H9 (cell line): ENCODE measurements around the gene RBM3. TPM values are rescaled to one million over a fixed set of nuclear protein-coding genes. Genes with fewer than 3 reads are reported as not detected.

Experiments used
- DNase-seq: peaks from one replicate; pipeline ENCODE4 v3.0.0-alpha.2; 2017
- H2AFZ ChIP-seq: one replicate; pipeline ENCODE4 v1.6.1; 2013; ENCODE audit warnings: mild to moderate bottlenecking, low read length, control low read depth, moderate library complexity
- H2AK5ac ChIP-seq: 2 replicates; pipeline ENCODE4 v1.6.1; 2013; ENCODE audit warnings: low read length, control low read depth, mixed read lengths; ENCODE audit not compliant: insufficient read length
- H2BK120ac ChIP-seq: one replicate; pipeline ENCODE4 v1.6.1; 2013; ENCODE audit warnings: low read depth, mild to moderate bottlenecking, low read length, control low read depth, inconsistent platforms; ENCODE audit not compliant: poor library complexity, severe bottlenecking
- H2BK12ac ChIP-seq: 2 replicates; pipeline ENCODE4 v1.6.1; 2013; ENCODE audit warnings: low read length, control low read depth, mixed read lengths, low read depth; ENCODE audit not compliant: insufficient read length
- H2BK15ac ChIP-seq: 2 replicates; pipeline ENCODE4 v1.6.1; 2013; ENCODE audit warnings: low read depth, low read length, control low read depth
- H2BK20ac ChIP-seq: one replicate; pipeline ENCODE4 v1.6.1; 2013; ENCODE audit warnings: low read depth, mild to moderate bottlenecking, low read length, control low read depth, inconsistent platforms; ENCODE audit not compliant: poor library complexity, severe bottlenecking
- H2BK5ac ChIP-seq: 2 replicates; pipeline ENCODE4 v1.6.1; 2013; ENCODE audit warnings: low read length, control low read depth, mixed read lengths; ENCODE audit not compliant: insufficient read length
- H3K14ac ChIP-seq: 2 replicates; pipeline ENCODE4 v1.6.1; 2013; ENCODE audit warnings: low read length, control low read depth; ENCODE audit not compliant: insufficient read depth
- H3K18ac ChIP-seq: 2 replicates; pipeline ENCODE4 v1.6.1; 2013; ENCODE audit warnings: low read depth, mild to moderate bottlenecking, mixed read lengths, low read length, control low read depth; ENCODE audit not compliant: insufficient read length
- H3K23ac ChIP-seq: 2 replicates; pipeline ENCODE4 v1.6.1; 2013; ENCODE audit warnings: low read length, control low read depth, mixed read lengths, low read depth; ENCODE audit not compliant: insufficient read length
- H3K23me2 ChIP-seq: 2 replicates; pipeline ENCODE4 v1.6.1; 2013; ENCODE audit warnings: low read depth, mild to moderate bottlenecking, mixed read lengths, low read length, control low read depth; ENCODE audit not compliant: insufficient read length, poor library complexity, severe bottlenecking
- H3K27ac ChIP-seq: 2 replicates; pipeline ENCODE4 v1.5.1; 2013; ENCODE audit warnings: low read length, control low read depth, mixed read lengths, low read depth; ENCODE audit not compliant: insufficient read length
- H3K27me3 ChIP-seq: 2 replicates; pipeline ENCODE4 v1.6.1; 2013; ENCODE audit warnings: low read length, control low read depth, inconsistent platforms; ENCODE audit not compliant: insufficient read depth
- H3K4ac ChIP-seq: 2 replicates; pipeline ENCODE4 v1.6.1; 2013; ENCODE audit warnings: low read depth, mild to moderate bottlenecking, control low read depth, inconsistent platforms, low read length, moderate library complexity
- H3K4me1 ChIP-seq: 2 replicates; pipeline ENCODE4 v1.6.1; 2013; ENCODE audit warnings: low read length, control low read depth, inconsistent platforms; ENCODE audit not compliant: insufficient read depth
- H3K4me2 ChIP-seq: 2 replicates; pipeline ENCODE4 v1.6.1; 2013; ENCODE audit warnings: low read length, control low read depth, mixed read lengths; ENCODE audit not compliant: insufficient read length, insufficient read depth
- H3K56ac ChIP-seq: 2 replicates; pipeline ENCODE4 v1.6.1; 2013; ENCODE audit warnings: low read depth, mild to moderate bottlenecking, mixed read lengths, low read length, control low read depth; ENCODE audit not compliant: insufficient read length
- H3K79me1 ChIP-seq: 2 replicates; pipeline ENCODE4 v1.6.1; 2013; ENCODE audit warnings: low read depth, mild to moderate bottlenecking, moderate library complexity, low read length, control low read depth, inconsistent platforms; ENCODE audit not compliant: insufficient read depth, poor library complexity, severe bottlenecking
- H3K79me2 ChIP-seq: 2 replicates; pipeline ENCODE4 v1.6.1; 2013; ENCODE audit warnings: low read length, control low read depth, inconsistent platforms; ENCODE audit not compliant: insufficient read depth
- H3K9ac ChIP-seq: 2 replicates; pipeline ENCODE4 v1.6.1; 2013; ENCODE audit warnings: low read length, control low read depth, mixed read lengths; ENCODE audit not compliant: insufficient read length; ENCODE audit errors: extremely low read depth
- H3K9me3 ChIP-seq: one replicate; pipeline ENCODE4 v1.6.1; 2013; ENCODE audit warnings: low read depth, low read length, inconsistent platforms; ENCODE audit not compliant: control insufficient read depth
- H3T11ph ChIP-seq: one replicate; pipeline ENCODE4 v1.6.1; 2013; ENCODE audit warnings: mild to moderate bottlenecking, low read length, control low read depth, inconsistent platforms
- H4K20me1 ChIP-seq: one replicate; pipeline ENCODE4 v1.6.1; 2013; ENCODE audit not compliant: control insufficient read depth, insufficient read length, insufficient read depth
- H4K5ac ChIP-seq: 2 replicates; pipeline ENCODE4 v1.6.1; 2013; ENCODE audit warnings: low read depth, mild to moderate bottlenecking, mixed read lengths, low read length, control low read depth; ENCODE audit not compliant: insufficient read length
- H4K8ac ChIP-seq: replicated peaks from 2 replicates; pipeline ENCODE4 v1.6.1; 2013; ENCODE audit warnings: low read length, control low read depth, mixed read lengths, low read depth; ENCODE audit not compliant: insufficient read length
- H4K91ac ChIP-seq: 2 replicates; pipeline ENCODE4 v1.6.1; 2013; ENCODE audit warnings: low read depth, mild to moderate bottlenecking, moderate library complexity, mixed read lengths, low read length, control low read depth; ENCODE audit not compliant: insufficient read length
- H3K27ac Mint-ChIP-seq, 3 experiments: 2 replicates in 2 of 3; 3 replicates in 1 of 3; pipeline ENCODE4 v1.8.0; 2020 to 2021; ENCODE audit warnings: mixed read lengths in 3 of 3, mild to moderate bottlenecking in 1 of 3, moderate library complexity in 1 of 3
- H3K27me3 Mint-ChIP-seq: 2 replicates; pipeline ENCODE4 v1.8.0; 2021; ENCODE audit warnings: low read depth, mild to moderate bottlenecking, moderate library complexity, mixed read lengths
- H3K36me3 Mint-ChIP-seq, 3 experiments: 2 replicates in 2 of 3; 3 replicates in 1 of 3; pipeline ENCODE4 v1.8.0; 2020 to 2021; ENCODE audit warnings: low read depth in 3 of 3, mixed read lengths in 3 of 3; ENCODE audit not compliant: insufficient read depth in 1 of 3
- H3K4me1 Mint-ChIP-seq, 2 experiments: 2 replicates each; pipeline ENCODE4 v1.8.0; 2020; ENCODE audit warnings: mixed read lengths in 2 of 2
- H3K4me3 Mint-ChIP-seq, 2 experiments: 2 replicates in 1 of 2; 3 replicates in 1 of 2; pipeline ENCODE4 v1.8.0; 2020 to 2021; ENCODE audit warnings: mild to moderate bottlenecking in 2 of 2, mixed read lengths in 2 of 2, moderate library complexity in 1 of 2
- H3K9me3 Mint-ChIP-seq, 2 experiments: 2 replicates in 1 of 2; 3 replicates in 1 of 2; pipeline ENCODE4 v1.8.0; 2020; ENCODE audit warnings: mild to moderate bottlenecking in 2 of 2, mixed read lengths in 2 of 2, moderate library complexity in 1 of 2
- CTCF ChIP-seq: fragments of 200-600 bp; sonication (generic); conservative IDR thresholded peaks from 3 replicates; pipeline ENCODE4 v1.8.0; 2021; ENCODE audit warnings: antibody characterized with exemption, mild to moderate bottlenecking
- WGBS: extraction: QIAGEN DNeasy Blood & Tissue Kit; methylation state at CpG from one replicate; pipeline ENCODE4 v1.1.7; 2013; ENCODE audit warnings: missing lambda C conversion rate, low lambda C conversion rate, mixed read lengths; ENCODE audit not compliant: insufficient read length; ENCODE audit errors: extremely low coverage; 5-methylcytosine and 5-hydroxymethylcytosine counted together
- total RNA-seq: library from RNA; stranded (reverse); gene quantifications from 2 replicates; pipeline ENCODE4 v1.2.1, GENCODE V29; 2021

Gene RBM3
- total RNA-seq, 1 experiment from 2014 or later = 264 TPM

- no peak overlapping the region for H3K4me3 Mint-ChIP-seq
Measured at GRCh38 chrX:48617542-48618340, 43.5 kb downstream of the RBM3 start.

More at GRCh38 chrX:48617542-48618340, 43.5 kb downstream of the RBM3 start:
- no peak overlapping the region for H2BK5ac ChIP-seq
- TF ChIP-seq CTCF = no peak
- Mint-ChIP-seq H3K36me3 (peaks cover 0 to 3% (median 0%) of the 10 kb centered on the region in 3 experiments; a peak in 1 of 7 replicates), H3K4me1 (peaks cover 3 to 5% of the 10 kb centered on the region in 2 experiments), H3K9me3 (peaks cover 56 to 71% of the 10 kb centered on the region in 2 experiments), H3K27ac (peak overlapping the region in 1 of 3 experiments; percentile 35; a peak in 1 of 7 replicates), H3K27me3 (peaks cover 2% of the 10 kb centered on the region; the same call in 1 of the 2 replicates)
- H3K27me3 ChIP-seq = no peaks in the 10 kb centered on the region
- H4K5ac ChIP-seq = no peak overlapping the region
- H3K23me2 ChIP-seq = no peaks in the 10 kb centered on the region
- no peaks in the 10 kb centered on the region for H3K79me2 ChIP-seq
- no peak overlapping the region for H4K91ac ChIP-seq
- H3K4me1 ChIP-seq = no peaks in the 10 kb centered on the region
- H2AK5ac ChIP-seq = no peak overlapping the region
- no peak overlapping the region for H3T11ph ChIP-seq
- no peak overlapping the region for H2BK20ac ChIP-seq
- H4K20me1 ChIP-seq = no peaks in the 10 kb centered on the region
- peaks cover 28% of the 10 kb centered on the region for H3K9me3 ChIP-seq
- H2BK120ac ChIP-seq = no peak overlapping the region
- WGBS = no CpG with 5 or more reads among the region's 8 CpGs
- H3K9ac ChIP-seq = no peak overlapping the region
- no peaks in the 10 kb centered on the region for H3K79me1 ChIP-seq
- no peak overlapping the region for H4K8ac ChIP-seq
- H2AFZ ChIP-seq = no peak overlapping the region
- no peak overlapping the region for H3K56ac ChIP-seq
- H3K18ac ChIP-seq = no peak overlapping the region
- no peak overlapping the region for H3K4me2 ChIP-seq
- no peak overlapping the region for H2BK12ac ChIP-seq
- no peak for DNase-seq
- H3K23ac ChIP-seq = no peak overlapping the region
- H3K4ac ChIP-seq = no peak overlapping the region
- no peak overlapping the region for H2BK15ac ChIP-seq
- no peak overlapping the region for H3K27ac ChIP-seq
- no peak overlapping the region for H3K14ac ChIP-seq
